A673 (cell line): Measurements from ENCODE around the gene SRSF4. TPM values are rescaled to one million over a fixed set of nuclear protein-coding genes. Genes with fewer than 3 reads are reported as not detected.

Experiments used
- BruUV-seq: library from RNA; stranded (reverse); fragments of 400-500 nt; replicated peaks from 2 replicates; lab custom pipeline; 2021; lab: Mats Ljungman, UMichigan
- CTCF ChIA-PET: fragments of 300-600 bp; sonication (Branson Sonifier 250); formaldehyde crosslinking; loops from one replicate; lab custom pipeline; 2022; ENCODE audit warnings: antibody characterized with exemption; lab: Charles Lee
- POLR2A ChIA-PET: fragments of 300-600 bp; sonication (Branson Sonifier 250); formaldehyde crosslinking; loops from one replicate; lab custom pipeline; 2022; ENCODE audit warnings: antibody characterized with exemption; ENCODE audit not compliant: low non-redundant PET; lab: Charles Lee
- DNase-seq: peaks from one replicate; pipeline ENCODE4 v3.0.0-alpha.2; 2015; ENCODE audit warnings: low spot score
- H3K27ac ChIP-seq: fragments of 200-600 bp; sonication (generic); 2 replicates; pipeline ENCODE4 v1.5.1; 2016; ENCODE audit warnings: mixed run types, low read depth, mild to moderate bottlenecking, mixed read lengths, antibody characterized with exemption, low read length; ENCODE audit not compliant: poor library complexity, severe bottlenecking
- H3K27me3 ChIP-seq: fragments of 200-600 bp; sonication (generic); replicated peaks from 2 replicates; pipeline ENCODE4 v1.6.1; 2017; ENCODE audit warnings: mixed run types, low read depth, mild to moderate bottlenecking, mixed read lengths, antibody characterized with exemption, low read length; ENCODE audit not compliant: insufficient read depth, poor library complexity
- H3K36me3 ChIP-seq: fragments of 200-600 bp; sonication (generic); 2 replicates; pipeline ENCODE4 v1.6.1; 2016; ENCODE audit warnings: mixed run types, mild to moderate bottlenecking, mixed read lengths, antibody characterized with exemption, low read length; ENCODE audit not compliant: insufficient read depth, poor library complexity, severe bottlenecking
- H3K4me1 ChIP-seq: fragments of 200-600 bp; sonication (generic); 2 replicates; pipeline ENCODE4 v1.6.1; 2017; ENCODE audit warnings: mixed run types, mild to moderate bottlenecking, mixed read lengths, antibody characterized with exemption, low read length; ENCODE audit not compliant: insufficient read depth, poor library complexity, severe bottlenecking
- H3K4me3 ChIP-seq: fragments of 200-600 bp; sonication (generic); 2 replicates; pipeline ENCODE4 v1.5.1; 2016; ENCODE audit warnings: low read depth, mixed run types, mild to moderate bottlenecking, mixed read lengths, low read length; ENCODE audit not compliant: poor library complexity, severe bottlenecking
- H3K9me3 ChIP-seq: fragments of 200-600 bp; sonication (generic); 2 replicates; pipeline ENCODE4 v1.6.1; 2016; ENCODE audit warnings: mixed run types, low read depth, mild to moderate bottlenecking, mixed read lengths, antibody characterized with exemption, low read length; ENCODE audit not compliant: poor library complexity, severe bottlenecking
- CTCF ChIP-seq: fragments of 300-800, 200-600 bp; sonication (generic); conservative IDR thresholded peaks from 2 replicates; pipeline ENCODE4 v1.5.1; 2017; ENCODE audit warnings: low read depth, mild to moderate bottlenecking, antibody characterized with exemption, low read length, moderate library complexity, mixed read lengths
- EZH2 ChIP-seq: fragments of 200-600 bp; sonication (generic); IDR thresholded peaks from 2 replicates; pipeline ENCODE4 v1.6.1; 2017; ENCODE audit warnings: borderline replicate concordance, low read depth, mild to moderate bottlenecking, mixed read lengths, antibody characterized with exemption, low read length; ENCODE audit not compliant: poor library complexity, severe bottlenecking
- intact Hi-C: fragments of 100-400 bp; cut with micrococcal nuclease; formaldehyde crosslinking; loops from one replicate; pipeline ENCODE4 v1.10.0; 2022; ENCODE audit not compliant: unreplicated experiment
- total RNA-seq: library from RNA; stranded (reverse); gene quantifications from 2 replicates; pipeline ENCODE4 v1.2.3, GENCODE V29; 2021

SRSF4 gene
- total RNA-seq, 1 experiment from 2014 or later = 116 TPM

- DNase-seq = no peak
- Histone ChIP-seq H3K9me3 (no peaks in the 10 kb centered on the region), H3K4me1 (peaks cover 12% of the 10 kb centered on the region), H3K36me3 (peaks cover 75% of the 10 kb centered on the region), H3K27ac (no peak overlapping the region), H3K4me3 (no peak overlapping the region), H3K27me3 (no peaks in the 10 kb centered on the region)
- ChIA-PET POLR2A (no interaction called here), CTCF (no interaction called here)
- BruUV-seq = no TSS peak
- TF ChIP-seq CTCF = no peak
- TF ChIP-seq EZH2 = no peak
- intact Hi-C loops = no loop called here
These were observed 82.4 kb downstream of the SRSF4 start for GRCh38 chr1:29099286-29099685.

Other genes with a start within 250 kb of the SRSF4 start
- gene TMEM200B, start 58.0 kb downstream of the SRSF4 start, total RNA-seq = 1.1 and 1.3 TPM in 2 replicates
- gene MECR, start 49.0 kb upstream of the SRSF4 start, total RNA-seq = 39.0 and 39.3 TPM in 2 replicates
- 6.8 and 15.6 TPM in 2 replicates for gene PTPRU, start 54.6 kb upstream of the SRSF4 start, total RNA-seq